Measurements from ENCODE around the gene PROS1.

DNA sequence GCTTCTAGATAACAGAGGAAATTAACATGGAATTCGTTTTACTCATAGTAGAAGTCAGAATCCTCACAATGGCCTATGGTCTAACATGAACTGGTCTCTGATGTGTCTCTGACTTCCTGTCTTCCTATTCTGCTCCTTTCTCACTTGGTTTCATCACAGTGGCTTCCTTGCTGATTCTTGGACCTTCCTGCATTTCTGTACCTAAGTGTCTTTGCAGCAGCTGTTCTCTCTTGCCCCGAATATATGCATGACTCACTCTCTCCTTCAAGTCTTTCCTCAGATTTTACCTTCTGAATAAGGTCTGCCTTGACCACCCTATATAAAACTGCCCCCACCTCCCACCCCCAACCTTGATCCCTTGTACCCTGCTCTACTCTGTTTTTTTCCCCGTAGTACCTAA is 20.4 kb upstream of the PROS1 start:
- TF ChIP-seq EZH2 (IDR thresholded peaks at IDR 0.05) (no peak), POLR2AphosphoS5 (IDR thresholded peaks at IDR 0.05; ENCODE audit: borderline replicate concordance, low read depth, low read length) (no peak), FOXP2 (optimal IDR thresholded peaks at IDR 0.05; ENCODE audit: control extremely low read depth, extremely low read length, insufficient read depth) (no peak)
